Stimulated activated naive CD8-positive, alpha-beta T cell treated with anti-CD3 and anti-CD28 coated beads, Interleukin-15, amount 100 ng/mL, for 72 hours (primary cell): ENCODE measurements around the gene ARRDC4.

Experiments
- ATAC-seq: fragments of 150-1000 bp; cut with Tn5 transposase; 2 replicates; pipeline ENCODE4 v1.10.0; 2021; ENCODE audit warnings: mild to moderate bottlenecking, moderate library complexity
- DNase-seq, 2 donors: peaks; one replicate each; pipeline ENCODE4 v3.0.0; 2021 to 2022
- H3K27ac Mint-ChIP-seq, 2 donors: one replicate each; pipeline ENCODE4 v1.8.0; 2022; ENCODE audit warnings: mild to moderate bottlenecking in 2 of 2, mixed read lengths in 2 of 2, moderate library complexity in 2 of 2
- H3K27me3 Mint-ChIP-seq: one replicate; pipeline ENCODE4 v1.8.0; 2022; ENCODE audit warnings: mixed read lengths
- H3K4me1 Mint-ChIP-seq: one replicate; pipeline ENCODE4 v1.8.0; 2022; ENCODE audit warnings: mild to moderate bottlenecking, mixed read lengths
- H3K4me3 Mint-ChIP-seq, 2 donors: one replicate each; pipeline ENCODE4 v1.8.0; 2022; ENCODE audit warnings: mild to moderate bottlenecking in 2 of 2, mixed read lengths in 2 of 2, moderate library complexity in 1 of 2
- H3K9me3 Mint-ChIP-seq, 2 donors: one replicate each; pipeline ENCODE4 v1.8.0; 2022; ENCODE audit warnings: mixed read lengths in 2 of 2

Gene ARRDC4

GRCh38 chr15:97960364-97961066, at the start of gene ARRDC4:
ARRDC4 (plus strand) TSS chr15:97960703; CDS start chr15:97960862, 159 bp downstream.
- Mint-ChIP-seq H3K4me3 (peak within 1 kb of the TSS; percentile 82 to 94), H3K4me1 (peaks cover 23% of the 10 kb centered on the region), H3K27ac (peak within 1 kb of the TSS; percentile 83 to 92), H3K9me3 (no peaks in the 10 kb centered on the region), H3K27me3 (no peaks in the 10 kb centered on the region)
- ATAC-seq (peak; percentile 99), DNase-seq (peak; percentile 97 to 100)

GRCh38 chr15:97914711-97915110, 45.8 kb upstream of the ARRDC4 start:
- Mint-ChIP-seq H3K27ac (no peak overlapping the region), H3K4me3 (no peak overlapping the region), H3K27me3 (peaks cover 33% of the 10 kb centered on the region), H3K9me3 (no peaks in the 10 kb centered on the region), H3K4me1 (no peaks in the 10 kb centered on the region)
- DNase-seq (no peak), ATAC-seq (no peak)

GRCh38 chr15:97915261-97915660, 45.2 kb upstream of the ARRDC4 start:
- ATAC-seq, result no peak
- no peak overlapping the region for H3K27ac Mint-ChIP-seq
- H3K4me3 Mint-ChIP-seq, result no peak overlapping the region
- no peak for DNase-seq
- peaks cover 33% of the 10 kb centered on the region for H3K27me3 Mint-ChIP-seq
- no peaks in the 10 kb centered on the region for H3K4me1 Mint-ChIP-seq
- H3K9me3 Mint-ChIP-seq, result no peaks in the 10 kb centered on the region

- H3K4me3 Mint-ChIP-seq, result no peak overlapping the region
- no peak for DNase-seq
- no peak overlapping the region for H3K27ac Mint-ChIP-seq
- no peak for ATAC-seq
- no peaks in the 10 kb centered on the region for H3K4me1 Mint-ChIP-seq
- peaks cover 9% of the 10 kb centered on the region for H3K27me3 Mint-ChIP-seq
- H3K9me3 Mint-ChIP-seq, result peaks cover 0 to 10% of the 10 kb centered on the region in 2 donors
Observed at GRCh38 chr15:97921296-97921865, 39.1 kb upstream of the ARRDC4 start.

- H3K27ac Mint-ChIP-seq, result no peak overlapping the region
- ATAC-seq, result no peak
Observed at GRCh38 chr15:97929456-97930229, 30.9 kb upstream of the ARRDC4 start.

GRCh38 chr15:97930230-97930629, 30.3 kb upstream of the ARRDC4 start:
- peaks cover 8 to 26% of the 10 kb centered on the region in 2 donors for H3K9me3 Mint-ChIP-seq
- no peak overlapping the region for H3K27ac Mint-ChIP-seq
- no peaks in the 10 kb centered on the region for H3K4me1 Mint-ChIP-seq
- no peak overlapping the region for H3K4me3 Mint-ChIP-seq
- ATAC-seq (no peak), DNase-seq (no peak)
- H3K27me3 Mint-ChIP-seq, result no peaks in the 10 kb centered on the region

More at GRCh38 chr15:97929456-97930229, 30.9 kb upstream of the ARRDC4 start:
- DNase-seq, result no peak
- Mint-ChIP-seq H3K4me1 (no peaks in the 10 kb centered on the region), H3K4me3 (no peak overlapping the region), H3K9me3 (peaks cover 8 to 24% of the 10 kb centered on the region in 2 donors), H3K27me3 (no peaks in the 10 kb centered on the region)

GRCh38 chr15:97931314-97931713, 29.2 kb upstream of the ARRDC4 start:
- no peak overlapping the region for H3K27ac Mint-ChIP-seq
- no peak overlapping the region for H3K4me3 Mint-ChIP-seq
- no peaks in the 10 kb centered on the region for H3K27me3 Mint-ChIP-seq
- DNase-seq (no peak), ATAC-seq (no peak)
- H3K4me1 Mint-ChIP-seq, result no peaks in the 10 kb centered on the region
- H3K9me3 Mint-ChIP-seq, result peaks cover 8 to 36% of the 10 kb centered on the region in 2 donors

GRCh38 chr15:97933589-97933988, 26.9 kb upstream of the ARRDC4 start:
- Mint-ChIP-seq H3K27ac (no peak overlapping the region), H3K4me3 (no peak overlapping the region), H3K9me3 (peaks cover 8 to 36% of the 10 kb centered on the region in 2 donors), H3K4me1 (no peaks in the 10 kb centered on the region), H3K27me3 (no peaks in the 10 kb centered on the region)
- ATAC-seq (no peak), DNase-seq (no peak)

- Mint-ChIP-seq H3K4me3 (no peak overlapping the region), H3K27me3 (no peaks in the 10 kb centered on the region), H3K4me1 (no peaks in the 10 kb centered on the region), H3K9me3 (peaks cover 0 to 2% of the 10 kb centered on the region in 2 donors), H3K27ac (no peak overlapping the region)
- no peak for DNase-seq
- no peak for ATAC-seq
Observed at GRCh38 chr15:97940993-97941392, 19.5 kb upstream of the ARRDC4 start.

GRCh38 chr15:97941572-97941971, 18.9 kb upstream of the ARRDC4 start:
- H3K27ac Mint-ChIP-seq, result no peak overlapping the region
- ATAC-seq (no peak), DNase-seq (no peak)
- H3K27me3 Mint-ChIP-seq, result no peaks in the 10 kb centered on the region
- H3K4me1 Mint-ChIP-seq, result no peaks in the 10 kb centered on the region
- no peaks in the 10 kb centered on the region for H3K9me3 Mint-ChIP-seq
- no peak overlapping the region for H3K4me3 Mint-ChIP-seq

- H3K4me1 Mint-ChIP-seq, result no peaks in the 10 kb centered on the region
- H3K27me3 Mint-ChIP-seq, result no peaks in the 10 kb centered on the region
- H3K27ac Mint-ChIP-seq, result no peak overlapping the region
- no peak overlapping the region for H3K4me3 Mint-ChIP-seq
- H3K9me3 Mint-ChIP-seq, result no peaks in the 10 kb centered on the region
- DNase-seq (no peak), ATAC-seq (no peak)
Observed at GRCh38 chr15:97944724-97945123, 15.8 kb upstream of the ARRDC4 start.

- no peak overlapping the region for H3K4me3 Mint-ChIP-seq
- no peak overlapping the region for H3K27ac Mint-ChIP-seq
- no peaks in the 10 kb centered on the region for H3K27me3 Mint-ChIP-seq
- no peaks in the 10 kb centered on the region for H3K9me3 Mint-ChIP-seq
- ATAC-seq, result no peak
- no peaks in the 10 kb centered on the region for H3K4me1 Mint-ChIP-seq
- no peak for DNase-seq
Observed at GRCh38 chr15:97947465-97948260, 12.8 kb upstream of the ARRDC4 start.

GRCh38 chr15:97953254-97953653, 7.2 kb upstream of the ARRDC4 start:
- H3K4me1 Mint-ChIP-seq, result no peaks in the 10 kb centered on the region
- no peak for DNase-seq
- no peak overlapping the region for H3K27ac Mint-ChIP-seq
- no peaks in the 10 kb centered on the region for H3K9me3 Mint-ChIP-seq
- ATAC-seq, result no peak
- H3K4me3 Mint-ChIP-seq, result no peak overlapping the region
- no peaks in the 10 kb centered on the region for H3K27me3 Mint-ChIP-seq

GRCh38 chr15:97953748-97954147, 6.8 kb upstream of the ARRDC4 start:
- Mint-ChIP-seq H3K9me3 (no peaks in the 10 kb centered on the region), H3K27me3 (no peaks in the 10 kb centered on the region), H3K27ac (no peak overlapping the region), H3K4me1 (no peaks in the 10 kb centered on the region), H3K4me3 (no peak overlapping the region)
- DNase-seq (no peak), ATAC-seq (no peak)

- Mint-ChIP-seq H3K4me3 (no peak overlapping the region), H3K27ac (no peak overlapping the region), H3K27me3 (no peaks in the 10 kb centered on the region), H3K9me3 (no peaks in the 10 kb centered on the region), H3K4me1 (peaks cover 8% of the 10 kb centered on the region)
- no peak for ATAC-seq
- DNase-seq, result no peak
Observed at GRCh38 chr15:97955035-97955434, 5.5 kb upstream of the ARRDC4 start.
